ENCODE results near the gene TIFAB.

DNA sequence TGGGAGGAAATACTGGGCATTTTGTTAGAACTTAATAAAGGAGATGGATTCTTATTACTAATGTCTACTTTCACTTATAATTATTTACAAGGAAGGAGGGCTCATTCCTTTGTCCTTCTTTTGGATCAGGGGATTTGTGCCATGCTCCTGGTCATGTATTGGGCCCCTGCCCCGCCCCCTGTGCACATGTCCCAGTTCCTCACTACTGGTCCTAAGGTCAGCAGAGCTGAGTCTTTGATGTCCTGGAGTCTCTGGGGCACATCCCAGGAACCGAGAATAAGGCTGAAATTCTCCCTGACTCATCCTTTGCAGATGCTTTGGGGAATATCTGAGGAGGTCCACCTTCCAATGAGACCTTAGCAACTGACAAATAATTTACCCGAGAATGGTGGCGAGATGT is 19.6 kb upstream of the TIFAB start:
- TF ChIP-seq GATA2 (IDR thresholded peaks at IDR 0.05; ENCODE audit: low read depth, low read length) (no peak), GATA3 (IDR thresholded peaks at IDR 0.05; ENCODE audit: low read depth, low read length) (no peak)
